HFFc6 (cell line): ENCODE data around the gene EEF2K. TPM values are rescaled to one million over a fixed set of nuclear protein-coding genes. Genes with fewer than 3 reads are reported as not detected.

Source experiments
- DNase-seq: peaks from one replicate; pipeline ENCODE4 v3.0.0-alpha.2; 2018
- H3K27ac Mint-ChIP-seq: 2 replicates; pipeline ENCODE4 v1.8.0; 2020; ENCODE audit warnings: mild to moderate bottlenecking, mixed read lengths
- H3K27me3 Mint-ChIP-seq: 2 replicates; pipeline ENCODE4 v1.8.0; 2021; ENCODE audit warnings: mild to moderate bottlenecking, moderate library complexity, mixed read lengths; ENCODE audit not compliant: insufficient read depth
- H3K36me3 Mint-ChIP-seq: 2 replicates; pipeline ENCODE4 v1.8.0; 2021; ENCODE audit warnings: low read depth, mixed read lengths
- H3K4me1 Mint-ChIP-seq: 2 replicates; pipeline ENCODE4 v1.8.0; 2020; ENCODE audit warnings: low read depth, mixed read lengths
- H3K4me3 Mint-ChIP-seq: 2 replicates; pipeline ENCODE4 v1.8.0; 2020; ENCODE audit warnings: mild to moderate bottlenecking, moderate library complexity, mixed read lengths
- H3K9me3 Mint-ChIP-seq: 2 replicates; pipeline ENCODE4 v1.8.0; 2020; ENCODE audit warnings: mild to moderate bottlenecking, mixed read lengths
- total RNA-seq, 6 experiments: library from RNA; stranded (reverse); fragmentation: NEBNext Ultra II Directional; extraction: Animal tissue kit (Norgen Biotek cat#: 25700); gene quantifications; 2 replicates in 1 of 6; 3 replicates in 5 of 6; pipeline ENCODE4 v1.2.3, GENCODE V29; 2021
- TF ChIP-seq, protein P1 (sequence below): fragments of 200-600 bp; sonication (generic); IDR thresholded peaks from 2 replicates; pipeline ENCODE4 v1.5.0; 2021; ENCODE audit warnings: antibody characterized with exemption, mild to moderate bottlenecking

The EEF2K gene
- total RNA-seq, 6 experiments from 2014 or later: 21.5 to 26.6 (median 23.5) TPM

GRCh38 chr16:22314661-22315626, 108.9 kb downstream of the EEF2K start:
- H3K36me3 Mint-ChIP-seq: no peaks in the 10 kb centered on the region; the same call in 1 of the 2 replicates
- no peak overlapping the region for H3K4me3 Mint-ChIP-seq
- H3K27me3 Mint-ChIP-seq: no peaks in the 10 kb centered on the region; the same call in none of the 2 replicates
- no peaks in the 10 kb centered on the region for H3K4me1 Mint-ChIP-seq
- H3K9me3 Mint-ChIP-seq: no peaks in the 10 kb centered on the region
- TF ChIP-seq, protein P1, sequence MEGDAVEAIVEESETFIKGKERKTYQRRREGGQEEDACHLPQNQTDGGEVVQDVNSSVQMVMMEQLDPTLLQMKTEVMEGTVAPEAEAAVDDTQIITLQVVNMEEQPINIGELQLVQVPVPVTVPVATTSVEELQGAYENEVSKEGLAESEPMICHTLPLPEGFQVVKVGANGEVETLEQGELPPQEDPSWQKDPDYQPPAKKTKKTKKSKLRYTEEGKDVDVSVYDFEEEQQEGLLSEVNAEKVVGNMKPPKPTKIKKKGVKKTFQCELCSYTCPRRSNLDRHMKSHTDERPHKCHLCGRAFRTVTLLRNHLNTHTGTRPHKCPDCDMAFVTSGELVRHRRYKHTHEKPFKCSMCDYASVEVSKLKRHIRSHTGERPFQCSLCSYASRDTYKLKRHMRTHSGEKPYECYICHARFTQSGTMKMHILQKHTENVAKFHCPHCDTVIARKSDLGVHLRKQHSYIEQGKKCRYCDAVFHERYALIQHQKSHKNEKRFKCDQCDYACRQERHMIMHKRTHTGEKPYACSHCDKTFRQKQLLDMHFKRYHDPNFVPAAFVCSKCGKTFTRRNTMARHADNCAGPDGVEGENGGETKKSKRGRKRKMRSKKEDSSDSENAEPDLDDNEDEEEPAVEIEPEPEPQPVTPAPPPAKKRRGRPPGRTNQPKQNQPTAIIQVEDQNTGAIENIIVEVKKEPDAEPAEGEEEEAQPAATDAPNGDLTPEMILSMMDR: no peak
- DNase-seq: no peak
- no peak overlapping the region for H3K27ac Mint-ChIP-seq

DNA sequence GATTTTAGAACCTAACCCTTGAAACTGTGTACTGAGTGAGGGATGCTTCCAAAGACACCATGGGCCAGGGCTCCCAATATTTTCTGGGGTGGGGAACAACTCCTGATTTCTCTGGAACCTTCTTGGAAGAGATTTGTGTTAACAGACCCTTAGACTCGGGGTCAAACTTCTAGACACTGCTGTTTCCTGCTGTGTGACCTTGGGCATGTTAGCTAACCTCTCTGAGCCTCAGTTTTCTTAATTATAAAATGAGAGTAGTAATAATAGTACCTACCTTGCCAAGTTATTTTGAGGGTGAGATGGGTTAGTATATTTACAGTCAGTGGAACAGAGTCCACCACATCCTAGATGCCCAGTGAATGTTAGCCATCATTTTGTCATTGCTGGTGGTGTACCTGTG, 109.9 kb downstream of the EEF2K start:
- Mint-ChIP-seq H3K9me3 (no peaks in the 10 kb centered on the region), H3K4me1 (no peaks in the 10 kb centered on the region), H3K27me3 (no peaks in the 10 kb centered on the region; the same call in none of the 2 replicates), H3K4me3 (no peak overlapping the region), H3K27ac (no peak overlapping the region), H3K36me3 (peaks cover 6% of the 10 kb centered on the region; the same call in 1 of the 2 replicates)
- DNase-seq: no peak
- TF ChIP-seq, protein P1: no peak

GRCh38 chr16:22316411-22316811, 110.3 kb downstream of the EEF2K start:
- Mint-ChIP-seq H3K36me3 (peaks cover 9% of the 10 kb centered on the region; the same call in 1 of the 2 replicates), H3K9me3 (no peaks in the 10 kb centered on the region), H3K27me3 (no peaks in the 10 kb centered on the region; the same call in none of the 2 replicates), H3K4me1 (no peaks in the 10 kb centered on the region), H3K27ac (no peak overlapping the region), H3K4me3 (no peak overlapping the region)
- TF ChIP-seq, protein P1: no peak
- DNase-seq: no peak

DNA sequence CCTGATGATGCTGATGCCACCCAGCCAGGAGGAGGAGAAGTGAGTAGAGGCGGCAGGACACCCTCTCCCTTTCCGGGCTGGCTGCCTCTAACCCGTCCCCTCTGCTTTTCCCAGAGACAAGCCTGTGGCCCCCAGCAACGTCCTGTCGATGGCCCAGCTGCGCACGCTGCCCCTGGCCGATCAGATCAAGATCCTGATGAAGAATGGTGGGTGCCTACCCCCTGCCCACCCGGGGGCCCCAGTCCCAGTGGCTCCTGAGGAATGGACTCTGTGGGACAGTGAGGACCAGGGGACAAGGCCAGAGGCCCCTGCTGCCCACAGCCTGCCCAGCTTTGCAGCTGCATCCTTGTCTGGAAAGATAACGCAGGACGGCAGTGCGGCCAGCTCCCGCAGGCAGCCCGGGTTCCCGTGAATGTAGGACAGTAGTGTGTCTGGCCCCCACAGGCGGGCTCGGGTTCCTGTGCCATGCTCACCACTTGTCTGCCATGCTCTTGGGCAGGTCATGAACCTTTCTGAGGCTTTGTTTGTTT, 111.0 kb downstream of the EEF2K start:
- Mint-ChIP-seq H3K27me3 (no peaks in the 10 kb centered on the region; the same call in none of the 2 replicates), H3K9me3 (no peaks in the 10 kb centered on the region), H3K4me3 (no peak overlapping the region), H3K27ac (no peak overlapping the region), H3K4me1 (no peaks in the 10 kb centered on the region), H3K36me3 (peaks cover 9% of the 10 kb centered on the region; the same call in 1 of the 2 replicates)
- DNase-seq: no peak
- TF ChIP-seq, protein P1: no peak

- peaks cover 9% of the 10 kb centered on the region; the same call in 1 of the 2 replicates for H3K36me3 Mint-ChIP-seq
- no peaks in the 10 kb centered on the region; the same call in none of the 2 replicates for H3K27me3 Mint-ChIP-seq
- no peak overlapping the region for H3K27ac Mint-ChIP-seq
- H3K4me3 Mint-ChIP-seq: no peak overlapping the region
- no peak for DNase-seq
- TF ChIP-seq, protein P1: no peak
- H3K9me3 Mint-ChIP-seq: no peaks in the 10 kb centered on the region
- H3K4me1 Mint-ChIP-seq: no peaks in the 10 kb centered on the region
Measured at GRCh38 chr16:22317625-22318024, 111.5 kb downstream of the EEF2K start.
